Measurements from ENCODE around the gene ACTR3. TPM values are rescaled to one million over a fixed set of nuclear protein-coding genes. Genes with fewer than 3 reads are reported as not detected.

The ACTR3 gene
- 265 and 645 TPM in 2 replicates for total RNA-seq (ENCODE audit: low replicate concordance)

DNA sequence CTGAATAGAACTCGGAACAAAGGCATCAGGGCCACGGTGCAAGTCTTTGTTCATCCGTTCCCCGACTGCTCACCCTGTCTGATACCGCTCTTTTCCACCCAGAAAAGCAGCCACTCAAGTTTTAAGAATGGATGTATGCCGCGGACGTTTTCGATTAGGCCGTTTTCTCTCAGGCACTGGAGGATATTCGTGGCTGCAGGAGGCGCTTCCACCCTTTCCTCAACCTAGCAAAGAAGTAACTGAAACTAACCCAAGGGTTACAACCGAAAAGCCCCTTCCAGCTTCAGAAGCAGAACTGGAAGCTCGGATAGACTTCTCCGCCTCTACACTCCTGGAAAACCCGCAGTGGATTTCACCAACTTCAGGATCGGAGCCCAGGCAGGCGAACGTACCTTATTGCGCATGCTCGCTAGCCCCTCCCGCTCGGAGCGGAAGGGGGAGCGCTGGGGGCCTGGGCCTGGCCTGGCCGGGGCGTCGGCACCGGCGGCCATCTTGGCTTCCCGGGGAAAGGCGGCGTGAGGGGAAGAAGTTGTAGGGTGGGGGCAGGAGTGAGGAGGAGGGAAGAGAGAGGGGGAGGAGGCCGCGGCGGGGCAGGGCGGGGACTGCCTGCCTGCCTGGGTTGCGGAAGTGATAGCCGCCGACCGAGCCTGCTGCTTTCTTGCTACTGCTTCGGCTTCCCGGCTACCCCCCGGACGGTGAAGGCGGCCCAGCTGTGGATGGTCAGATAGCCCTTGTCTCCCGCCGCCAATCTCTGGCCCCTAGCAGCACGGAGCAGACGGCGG lies at the start of gene ACTR3:
TSS of gene ACTR3 (plus strand) at position 619 of the 782 bp plus-strand sequence. CDS start 191 bp downstream, outside the sequence.

Other genes with a start within 250 kb of the ACTR3 start
- gene SLC35F5, start 133.4 kb upstream of the ACTR3 start, total RNA-seq (ENCODE audit: low replicate concordance) = 95.3 and 264 TPM in 2 replicates